ENCODE results near the gene ADGRG3.

ADGRG3 gene

GRCh38 chr16:57651344-57652333 is 16.5 kb upstream of the ADGRG3 start:
- DNase-seq (ENCODE audit: low spot score), result no peak
- H3K27ac ChIP-seq, result no peak overlapping the region
- TF ChIP-seq, protein P1, sequence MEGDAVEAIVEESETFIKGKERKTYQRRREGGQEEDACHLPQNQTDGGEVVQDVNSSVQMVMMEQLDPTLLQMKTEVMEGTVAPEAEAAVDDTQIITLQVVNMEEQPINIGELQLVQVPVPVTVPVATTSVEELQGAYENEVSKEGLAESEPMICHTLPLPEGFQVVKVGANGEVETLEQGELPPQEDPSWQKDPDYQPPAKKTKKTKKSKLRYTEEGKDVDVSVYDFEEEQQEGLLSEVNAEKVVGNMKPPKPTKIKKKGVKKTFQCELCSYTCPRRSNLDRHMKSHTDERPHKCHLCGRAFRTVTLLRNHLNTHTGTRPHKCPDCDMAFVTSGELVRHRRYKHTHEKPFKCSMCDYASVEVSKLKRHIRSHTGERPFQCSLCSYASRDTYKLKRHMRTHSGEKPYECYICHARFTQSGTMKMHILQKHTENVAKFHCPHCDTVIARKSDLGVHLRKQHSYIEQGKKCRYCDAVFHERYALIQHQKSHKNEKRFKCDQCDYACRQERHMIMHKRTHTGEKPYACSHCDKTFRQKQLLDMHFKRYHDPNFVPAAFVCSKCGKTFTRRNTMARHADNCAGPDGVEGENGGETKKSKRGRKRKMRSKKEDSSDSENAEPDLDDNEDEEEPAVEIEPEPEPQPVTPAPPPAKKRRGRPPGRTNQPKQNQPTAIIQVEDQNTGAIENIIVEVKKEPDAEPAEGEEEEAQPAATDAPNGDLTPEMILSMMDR (IDR thresholded peaks at IDR 0.05), result no peak

GRCh38 chr16:57652695-57653471 is 15.2 kb upstream of the ADGRG3 start:
- TF ChIP-seq, protein P1 (IDR thresholded peaks at IDR 0.05), result no peak
- DNase-seq (ENCODE audit: low spot score), result no peak
- Histone ChIP-seq H3K4me3 (no peak overlapping the region), H3K27ac (no peak overlapping the region)

More at GRCh38 chr16:57651344-57652333, 16.5 kb upstream of the ADGRG3 start:
- no peak overlapping the region for H3K4me3 ChIP-seq

DNA sequence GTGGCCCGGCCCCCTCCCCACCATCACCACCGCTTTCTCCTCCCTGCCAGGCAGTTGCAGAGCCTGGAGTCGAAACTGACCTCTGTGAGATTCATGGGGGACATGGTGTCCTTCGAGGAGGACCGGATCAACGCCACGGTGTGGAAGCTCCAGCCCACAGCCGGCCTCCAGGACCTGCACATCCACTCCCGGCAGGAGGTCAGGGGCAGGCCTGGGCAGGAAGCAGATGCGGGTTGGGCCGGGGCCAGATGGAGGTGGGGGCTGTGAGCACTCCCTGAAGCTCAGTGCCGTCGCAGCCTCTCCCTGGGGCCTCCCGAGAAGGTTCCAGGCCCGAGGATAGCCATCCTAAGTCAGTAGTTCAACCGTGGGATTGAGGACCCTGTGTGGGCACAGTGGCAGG is 14.2 kb upstream of the ADGRG3 start:
- TF ChIP-seq, protein P1 (IDR thresholded peaks at IDR 0.05), result no peak
- Histone ChIP-seq H3K4me3 (no peak overlapping the region), H3K27ac (no peak overlapping the region)
- no peak for DNase-seq (ENCODE audit: low spot score)

- TF ChIP-seq, protein P1 (IDR thresholded peaks at IDR 0.05), result no peak
- no peak for DNase-seq (ENCODE audit: low spot score)
- no peak overlapping the region for H3K4me3 ChIP-seq
- H3K27ac ChIP-seq, result no peak overlapping the region
Measured at GRCh38 chr16:57656342-57656955, 11.7 kb upstream of the ADGRG3 start.

DNA sequence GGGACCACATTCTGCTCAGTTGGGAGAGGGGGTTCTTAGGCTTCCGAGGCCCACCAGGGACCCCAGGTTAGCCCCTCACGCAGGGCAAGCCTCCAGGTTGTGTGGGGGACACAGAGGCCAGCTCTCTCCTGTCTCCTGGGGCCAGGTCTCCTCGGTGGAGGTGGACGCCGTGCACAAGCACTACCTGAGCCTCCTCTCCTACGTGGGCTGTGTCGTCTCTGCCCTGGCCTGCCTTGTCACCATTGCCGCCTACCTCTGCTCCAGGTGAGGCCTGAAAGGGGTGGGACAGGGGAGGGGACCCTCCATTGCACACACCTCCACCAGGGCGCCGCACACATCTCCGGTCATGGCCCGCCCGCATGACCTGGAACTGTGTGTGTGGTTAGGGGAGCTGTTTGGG is 10.9 kb upstream of the ADGRG3 start:
- no peak for DNase-seq (ENCODE audit: low spot score)
- Histone ChIP-seq H3K27ac (no peak overlapping the region), H3K4me3 (no peak overlapping the region)
- TF ChIP-seq, protein P1 (IDR thresholded peaks at IDR 0.05), result no peak

- no peak overlapping the region for H3K4me3 ChIP-seq
- no peak for DNase-seq (ENCODE audit: low spot score)
- H3K27ac ChIP-seq, result no peak overlapping the region
- TF ChIP-seq, protein P1 (IDR thresholded peaks at IDR 0.05), result no peak
Measured at GRCh38 chr16:57658130-57658877, 9.8 kb upstream of the ADGRG3 start.

All from coronary artery (tissue), 2 donors.